GM19438 (cell line): Measurements from ENCODE around the gene SYNGR3.
"Not testable (repeated sequence)": the region's sequence is repeated elsewhere in the genome, so short reads cannot be mapped to it uniquely, and the experiment has no call there.

ENCODE experiments used
- ATAC-seq: cut with Tn5 transposase; IDR thresholded peaks from one replicate; pipeline ENCODE4 v1.9.1; 2021; ENCODE audit warnings: low read depth; ENCODE audit not compliant: unreplicated experiment

Gene SYNGR3

DNA sequence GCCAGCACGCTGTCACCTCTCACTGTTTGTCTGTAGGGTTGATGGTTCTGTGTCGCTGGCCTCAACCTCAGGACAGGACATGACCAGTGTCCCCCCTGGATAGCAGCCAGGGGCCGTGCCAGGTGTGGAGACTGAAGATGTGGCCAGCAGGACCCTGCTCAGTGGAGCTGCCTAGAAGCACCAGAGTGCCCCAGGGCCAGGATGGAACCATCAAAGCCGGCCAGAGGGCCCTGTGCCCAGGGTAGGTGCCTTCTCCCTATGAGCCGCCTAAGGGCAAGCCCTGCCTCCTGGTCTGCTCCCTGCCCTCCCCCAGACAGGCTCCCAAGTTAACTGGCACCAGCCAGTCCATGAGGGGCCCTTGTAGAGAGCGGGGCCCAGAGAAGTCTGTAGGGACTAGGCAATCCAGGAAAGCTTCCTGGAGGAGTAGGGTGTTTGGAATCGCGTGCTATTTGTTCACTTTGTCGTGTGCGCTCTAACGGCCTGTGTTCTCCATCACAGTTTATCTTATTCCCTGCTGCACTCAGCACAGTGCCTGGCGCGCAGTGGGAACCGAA lies 31.0 kb upstream of the SYNGR3 start:
- no peak for ATAC-seq

DNA sequence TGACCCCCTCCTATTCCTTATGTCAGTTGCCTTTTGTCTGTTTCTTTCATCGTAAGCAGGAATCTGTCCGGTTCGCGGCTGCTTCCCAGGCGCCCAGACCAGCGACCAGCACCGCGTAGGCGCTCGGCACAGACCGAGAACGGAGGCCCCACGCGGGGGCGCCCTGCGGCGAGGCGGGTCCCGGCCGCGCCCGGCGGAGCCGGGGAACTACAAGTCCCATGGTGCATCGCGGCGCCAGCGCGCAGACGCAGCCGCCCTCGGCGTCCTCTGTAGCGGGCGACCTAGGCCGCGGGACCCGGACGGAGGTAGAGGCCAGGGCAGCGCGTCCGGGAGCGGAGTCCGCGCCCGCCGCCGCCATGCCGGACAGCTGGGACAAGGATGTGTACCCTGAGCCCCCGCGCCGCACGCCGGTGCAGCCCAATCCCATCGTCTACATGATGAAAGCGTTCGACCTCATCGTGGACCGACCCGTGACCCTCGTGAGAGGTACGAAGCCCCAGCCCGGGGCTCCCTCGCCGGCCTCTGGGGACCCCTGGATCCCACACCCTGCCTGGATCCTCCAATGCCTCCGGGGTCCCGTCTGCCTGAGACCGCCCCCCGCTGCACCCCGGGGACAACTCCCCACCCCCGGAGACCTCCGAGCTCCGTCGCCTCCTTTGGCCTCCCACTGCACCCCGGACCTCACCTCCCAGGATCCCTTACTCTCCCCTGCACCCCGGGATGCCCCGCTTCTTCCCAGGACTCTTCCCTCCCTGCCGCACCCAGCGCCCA lies 30.3 kb upstream of the SYNGR3 start, which contains the start of gene NDUFB10:
NDUFB10 (plus strand) TSS at position 270 of the 771 bp plus-strand sequence; CDS start at position 357, 87 bp downstream.
- peak; percentile 66 for ATAC-seq

DNA sequence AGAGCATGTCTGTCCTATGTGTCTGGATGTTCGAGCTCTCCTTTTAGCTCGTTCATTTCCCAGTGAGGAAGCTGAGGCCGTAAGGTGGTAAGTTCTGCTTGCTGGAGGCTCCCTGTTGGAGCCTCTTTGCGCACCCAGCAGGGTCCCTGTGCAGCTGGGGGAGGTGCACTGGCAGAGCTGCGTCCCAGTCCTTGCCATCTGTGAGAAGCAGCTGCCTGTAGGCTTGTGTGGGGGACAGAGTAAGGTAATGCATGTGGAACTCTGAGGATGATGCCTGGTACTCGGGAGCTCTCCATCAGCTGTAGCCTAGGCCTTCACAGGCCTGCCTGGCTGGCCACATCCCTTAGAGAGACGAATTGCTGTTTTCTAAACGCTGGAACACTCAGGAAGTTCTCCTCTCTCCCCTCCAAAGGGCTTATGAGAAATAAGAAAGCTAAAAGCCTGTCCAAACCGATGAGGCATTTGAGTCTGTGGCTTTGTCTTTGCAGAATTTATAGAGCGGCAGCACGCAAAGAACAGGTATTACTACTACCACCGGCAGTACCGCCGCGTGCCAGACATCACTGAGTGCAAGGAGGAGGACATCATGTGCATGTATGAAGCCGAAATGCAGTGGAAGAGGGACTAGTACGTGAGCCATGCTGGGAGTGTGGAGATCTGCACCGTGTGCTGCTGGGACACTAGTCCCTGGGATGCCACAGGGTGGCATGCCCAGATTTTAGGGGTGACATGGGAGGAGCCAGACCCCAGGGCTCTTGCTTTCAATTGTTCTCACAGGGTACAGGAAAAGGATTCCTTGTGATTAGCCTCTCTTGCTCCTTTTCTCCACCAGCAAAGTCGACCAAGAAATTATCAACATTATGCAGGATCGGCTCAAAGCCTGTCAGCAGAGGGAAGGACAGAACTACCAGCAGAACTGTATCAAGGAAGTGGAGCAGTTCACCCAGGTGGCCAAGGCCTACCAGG lies 28.8 kb upstream of the SYNGR3 start:
- no peak for ATAC-seq

DNA sequence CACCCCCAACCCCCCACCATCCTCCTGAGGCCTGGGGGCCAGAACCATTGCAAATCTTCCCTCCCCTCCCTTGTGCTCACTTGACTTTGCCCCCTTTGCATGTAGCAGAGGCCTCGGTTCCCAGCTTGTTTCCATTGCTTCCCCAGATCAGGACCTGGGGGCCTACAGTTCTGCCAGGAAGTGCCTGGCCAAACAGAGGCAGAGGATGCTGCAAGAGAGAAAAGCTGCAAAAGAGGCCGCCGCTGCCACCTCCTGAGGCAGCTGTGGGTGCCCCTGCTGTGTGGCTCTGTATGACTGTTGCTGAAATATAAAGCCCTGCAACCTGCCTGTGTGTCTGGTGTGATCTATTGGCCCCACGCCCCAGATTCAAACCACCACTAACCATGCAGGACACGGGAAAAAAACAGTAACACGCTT lies 28.1 kb upstream of the SYNGR3 start:
- ATAC-seq: no peak

DNA sequence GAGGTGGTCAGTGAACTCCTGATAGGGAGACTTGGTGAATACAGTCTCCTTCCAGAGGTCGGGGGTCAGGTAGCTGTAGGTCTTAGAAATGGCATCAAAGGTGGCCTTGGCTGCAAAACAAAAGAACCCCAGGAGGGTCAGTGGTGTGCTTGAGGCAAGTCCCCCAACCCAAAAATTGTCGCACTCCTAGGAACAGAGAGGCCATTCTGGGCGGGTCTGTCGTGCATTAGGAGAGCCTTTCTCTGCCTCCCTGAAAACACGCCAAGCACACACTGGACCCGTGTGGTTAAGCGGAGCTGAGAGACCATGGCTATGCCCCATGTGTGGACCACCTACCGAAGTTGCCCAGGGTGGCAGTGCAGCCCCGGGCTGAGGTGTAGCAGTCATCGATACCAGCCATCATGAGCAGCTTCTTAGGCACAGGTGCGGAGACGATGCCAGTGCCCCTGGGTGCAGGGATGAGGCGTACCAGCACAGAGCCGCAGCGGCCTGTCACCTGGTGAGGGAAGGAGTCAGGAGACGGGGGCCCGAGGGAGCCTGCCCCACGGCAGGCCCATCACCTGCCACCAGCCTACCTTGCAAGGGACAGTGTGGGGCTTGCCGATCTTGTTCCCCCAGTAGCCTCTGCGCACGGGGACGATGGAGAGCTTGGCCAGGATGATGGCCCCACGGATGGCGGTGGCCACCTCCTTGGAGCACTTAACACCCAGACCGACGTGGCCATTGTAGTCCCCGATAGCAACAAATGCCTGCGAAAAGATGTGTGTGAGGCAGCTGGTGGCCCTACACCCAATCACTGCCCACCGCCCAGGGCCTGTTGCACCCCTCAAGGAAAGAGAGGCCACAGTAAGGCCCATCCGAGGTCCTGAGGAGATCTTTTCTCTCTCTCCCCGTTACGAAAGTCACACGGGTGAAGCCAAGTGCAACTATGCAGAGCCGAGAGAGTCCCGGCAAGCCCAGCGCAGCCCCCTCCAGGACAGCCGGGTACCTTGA lies 27.3 kb upstream of the SYNGR3 start:
- ATAC-seq: not testable (repeated sequence)

DNA sequence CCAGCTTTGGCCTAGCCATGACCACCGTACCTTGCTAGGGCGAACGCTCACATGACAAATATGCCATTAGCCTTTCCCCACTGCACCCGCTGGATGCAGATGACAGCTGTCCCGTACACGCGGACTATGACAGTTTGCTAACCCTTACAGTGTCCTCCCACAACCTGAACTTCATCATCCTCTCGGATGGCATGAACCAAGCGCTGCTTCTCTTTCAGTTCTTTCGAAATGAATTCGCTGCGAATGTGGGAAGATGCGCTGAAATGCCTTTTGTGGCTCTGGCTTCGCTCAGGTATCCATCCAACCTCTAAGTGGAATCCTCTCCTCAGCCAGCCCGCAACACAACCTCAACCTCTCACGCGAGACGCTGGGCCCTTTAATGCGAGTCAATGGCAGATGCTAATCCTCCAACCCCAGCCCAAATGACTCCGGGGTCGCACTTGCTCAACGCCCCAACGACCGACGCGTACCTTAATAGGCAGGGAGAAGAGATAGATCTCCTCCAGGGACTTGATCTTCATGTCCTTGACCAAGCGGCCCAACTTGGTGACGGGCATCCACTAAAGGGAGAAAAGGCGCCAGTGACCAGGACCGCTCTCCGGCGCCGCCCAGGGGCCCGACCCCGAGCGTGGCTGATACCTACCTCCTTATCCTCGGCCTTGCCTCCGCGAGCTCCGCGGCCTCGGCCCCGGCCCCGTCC lies 25.8 kb upstream of the SYNGR3 start:
- no peak for ATAC-seq

DNA sequence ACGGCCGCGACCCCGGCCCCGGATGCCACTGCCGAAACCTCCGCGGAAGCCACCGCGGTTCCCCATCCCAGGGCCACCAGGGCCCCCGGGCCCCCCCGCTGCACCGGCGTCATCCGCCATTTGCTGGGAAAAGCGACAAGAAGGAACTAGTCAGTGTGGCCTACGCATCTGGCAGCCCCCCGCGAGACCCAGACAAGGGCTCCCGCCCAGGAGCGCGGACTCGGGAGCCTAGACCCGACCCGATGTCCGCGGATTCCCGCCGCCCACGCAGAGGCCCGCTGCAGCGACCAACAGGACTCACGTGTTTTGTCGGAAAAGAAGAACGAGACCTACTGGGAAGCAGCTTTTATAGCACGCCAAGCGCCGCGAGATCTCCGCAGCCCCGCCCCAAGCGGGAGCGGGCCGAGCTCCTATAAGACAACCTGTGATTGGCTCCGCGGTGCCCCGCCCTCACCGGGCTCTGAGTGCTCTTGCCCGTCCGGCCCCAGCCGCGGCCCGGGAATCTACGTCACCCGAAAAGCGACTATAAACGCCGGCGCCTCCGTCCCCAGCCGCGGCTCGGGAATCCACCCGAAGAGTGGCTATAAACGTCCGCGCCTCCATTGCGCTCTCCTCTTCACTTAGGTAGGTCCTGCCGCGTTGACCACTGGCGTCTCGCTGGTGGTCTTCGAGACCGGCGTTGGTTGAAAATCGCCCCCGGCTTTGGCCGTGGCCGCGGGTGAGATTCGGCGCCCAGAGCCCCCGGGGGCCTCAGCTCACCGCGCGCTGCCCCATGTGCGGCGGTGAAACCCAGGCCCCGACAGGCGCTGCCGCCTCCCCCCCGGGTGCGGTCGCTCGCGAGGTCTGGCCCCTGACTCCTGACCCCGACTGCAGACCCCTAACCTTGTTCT lies 25.0 kb upstream of the SYNGR3 start, which contains the start of gene RPS2:
RPS2 (minus strand) TSS at position 321 of the 890 bp plus-strand sequence; CDS start at position 120, 201 bp downstream.
- ATAC-seq: peak; percentile 66

DNA sequence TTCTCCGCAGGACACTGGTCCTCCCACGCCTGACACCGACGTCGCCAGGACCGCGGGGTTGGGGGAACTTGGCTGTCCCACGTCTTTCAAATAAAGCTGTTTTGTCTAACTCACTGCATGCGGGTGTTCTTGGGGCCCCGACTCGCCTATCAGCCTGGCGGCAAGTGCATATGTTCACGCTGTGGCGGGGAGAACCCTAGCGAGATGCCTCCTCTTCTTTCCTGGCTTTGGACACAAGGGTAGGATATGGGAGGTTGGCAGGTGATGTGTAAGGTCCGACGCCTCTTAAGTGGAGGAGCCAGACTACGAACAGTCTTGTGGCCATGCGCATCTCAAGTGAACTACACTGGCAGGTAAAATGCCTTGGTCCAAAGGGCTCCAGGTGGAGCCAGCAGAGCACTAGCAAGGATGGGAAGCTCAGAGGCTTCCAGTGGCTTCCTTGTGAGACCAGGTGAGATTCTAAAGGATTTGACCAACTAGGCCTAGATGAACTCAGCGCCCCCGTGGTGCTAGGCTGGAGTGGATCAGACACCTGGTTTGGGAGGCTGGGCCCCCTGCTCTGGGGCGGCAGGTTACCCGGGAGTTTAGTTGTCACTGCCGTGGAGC lies 24.3 kb upstream of the SYNGR3 start:
- no peak for ATAC-seq

DNA sequence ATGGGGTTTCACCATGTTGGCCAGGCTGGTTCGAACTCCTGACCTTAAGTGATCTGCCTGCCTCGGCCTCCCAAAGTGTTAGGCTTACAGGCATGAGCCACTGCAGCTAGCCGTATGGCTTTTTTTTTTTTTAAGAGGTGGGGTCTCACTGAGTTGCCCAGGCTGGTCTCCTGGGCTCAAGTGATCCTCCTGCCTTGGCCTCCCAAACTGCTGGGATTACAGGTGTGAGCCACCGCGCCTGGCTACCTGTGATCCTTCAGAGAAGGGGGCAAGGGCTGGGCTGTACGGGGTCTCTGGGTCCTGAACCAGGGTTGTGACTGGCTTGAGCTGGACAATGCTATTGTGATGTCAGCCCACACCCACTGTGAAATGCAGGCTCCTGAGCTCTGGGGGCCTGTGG lies 23.3 kb upstream of the SYNGR3 start, which contains the start of gene RNF151:
RNF151 (plus strand) TSS at position 397 of the 400 bp plus-strand sequence. CDS start 26 bp downstream, outside the sequence.
- ATAC-seq: no peak

DNA sequence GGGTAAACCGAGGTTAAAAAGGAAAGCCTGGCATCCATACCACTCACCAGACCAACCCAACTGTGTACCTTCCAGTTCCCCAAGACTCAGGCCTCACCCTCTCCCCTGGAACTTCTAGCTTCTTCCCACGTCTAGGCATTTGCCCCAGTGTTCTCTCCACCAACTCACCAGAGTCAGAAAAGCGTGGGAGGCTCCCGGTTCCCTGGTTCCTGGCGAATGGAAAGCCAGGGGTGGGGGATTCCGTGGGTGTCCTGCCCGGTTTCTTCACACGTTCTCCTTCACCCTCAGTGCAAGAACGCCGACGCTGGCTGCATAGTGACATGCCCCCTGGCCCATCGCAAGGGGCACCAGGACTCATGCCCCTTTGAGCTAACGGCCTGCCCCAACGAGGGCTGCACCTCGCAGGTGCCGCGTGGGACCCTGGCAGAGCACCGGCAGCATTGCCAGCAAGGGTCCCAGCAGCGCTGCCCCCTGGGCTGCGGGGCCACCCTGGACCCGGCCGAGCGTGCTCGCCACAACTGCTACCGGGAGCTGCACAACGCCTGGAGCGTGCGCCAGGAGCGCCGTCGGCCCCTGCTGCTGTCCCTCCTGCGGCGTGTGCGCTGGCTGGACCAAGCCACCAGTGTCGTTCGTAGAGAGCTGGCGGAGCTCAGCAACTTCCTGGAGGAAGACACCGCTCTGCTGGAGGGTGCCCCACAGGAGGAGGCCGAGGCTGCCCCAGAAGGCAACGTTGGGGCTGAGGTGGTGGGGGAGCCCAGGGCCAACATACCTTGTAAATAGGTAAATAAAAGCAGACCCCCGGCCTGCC lies 21.4 kb upstream of the SYNGR3 start:
- no peak for ATAC-seq

DNA sequence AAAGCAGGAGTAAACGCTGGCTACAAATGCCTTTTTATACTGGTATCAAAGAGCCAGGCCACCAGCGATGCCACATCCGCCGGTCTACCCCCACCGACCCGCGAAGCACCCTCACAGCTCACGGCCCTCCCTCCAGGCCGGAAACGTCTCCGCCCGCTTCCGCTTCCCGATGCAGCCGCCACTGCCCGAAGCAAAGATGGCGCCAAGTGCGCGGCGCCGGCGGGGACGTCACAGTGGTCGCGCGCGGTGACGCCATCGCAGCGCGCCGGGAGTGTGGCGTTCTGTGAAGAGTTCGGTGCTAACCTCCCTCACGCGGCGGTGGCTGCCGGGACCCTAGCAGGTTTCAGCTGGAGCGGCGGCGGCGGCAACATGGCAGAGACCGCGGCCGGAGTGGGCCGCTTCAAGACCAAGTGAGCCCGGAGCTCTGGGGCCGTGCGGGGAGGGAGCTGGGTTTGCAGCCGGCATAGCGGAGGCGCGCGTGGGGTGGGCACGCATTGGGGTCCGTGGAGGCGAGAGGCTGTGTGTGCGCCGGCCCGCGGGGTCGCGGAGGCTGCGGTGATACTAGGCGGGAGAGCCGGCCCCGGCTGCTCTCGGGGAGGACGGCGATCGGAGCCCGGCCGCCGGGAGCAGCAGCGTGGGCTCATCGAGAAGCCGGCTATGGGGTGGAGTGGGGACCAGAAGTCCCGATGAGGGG lies 17.8 kb upstream of the SYNGR3 start, which contains the start of gene TBL3:
TBL3 (plus strand) TSS at position 258 of the 694 bp plus-strand sequence; CDS start at position 370, 112 bp downstream.
- ATAC-seq: peak; percentile 61

DNA sequence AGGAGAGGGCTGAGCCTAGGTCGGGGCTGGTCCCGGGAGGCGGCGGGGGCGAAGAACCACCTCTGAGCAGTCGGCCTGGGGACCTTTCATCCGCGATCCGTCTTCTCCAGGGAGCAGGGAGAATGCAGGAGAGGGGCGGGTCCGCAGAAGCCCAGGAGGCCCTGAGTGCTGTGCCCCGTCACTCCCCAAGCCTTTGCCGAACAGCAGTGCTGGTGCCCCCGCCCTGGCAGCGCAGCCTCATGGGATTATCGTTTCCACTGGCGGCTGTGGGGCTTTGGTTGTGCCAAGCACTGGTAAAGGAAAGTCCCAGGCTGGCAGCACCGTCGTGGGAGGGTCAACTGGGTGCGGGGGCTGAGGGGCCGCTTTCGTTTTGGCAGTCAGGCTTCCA lies 17.3 kb upstream of the SYNGR3 start:
- no peak for ATAC-seq

DNA sequence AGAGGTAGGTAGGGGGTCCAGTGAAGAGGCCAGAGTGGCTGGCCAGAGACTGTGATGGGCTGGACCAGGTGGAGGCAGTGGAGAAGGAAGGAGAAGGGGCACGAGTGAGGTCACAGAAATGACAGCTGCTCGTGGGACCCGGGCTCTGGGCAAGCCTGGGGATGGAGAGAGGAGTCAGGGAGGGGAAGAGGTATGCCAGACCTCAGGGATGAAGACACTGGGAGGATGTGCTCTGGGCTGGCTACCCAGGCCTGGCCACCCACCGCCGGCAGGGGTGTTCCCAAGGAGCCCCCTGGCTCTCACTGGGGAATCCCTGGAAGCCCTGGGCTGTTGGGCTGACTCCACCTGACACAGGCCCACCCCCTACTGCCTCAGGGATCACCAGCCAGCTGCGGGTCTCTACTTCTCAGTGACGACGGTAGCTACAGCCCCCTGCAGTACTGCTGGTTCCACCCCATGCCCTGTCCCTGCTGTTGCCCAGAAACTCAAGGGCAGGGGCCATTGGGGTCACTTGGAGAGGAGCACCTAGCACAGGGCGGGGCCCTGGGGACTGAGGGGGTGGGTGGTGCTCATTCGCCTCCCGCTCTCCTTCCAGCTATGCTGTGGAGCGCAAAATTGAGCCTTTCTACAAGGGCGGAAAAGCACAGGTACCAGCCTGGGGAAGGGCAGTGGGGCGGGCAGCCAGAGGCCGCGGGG lies 16.2 kb upstream of the SYNGR3 start:
- ATAC-seq: no peak

DNA sequence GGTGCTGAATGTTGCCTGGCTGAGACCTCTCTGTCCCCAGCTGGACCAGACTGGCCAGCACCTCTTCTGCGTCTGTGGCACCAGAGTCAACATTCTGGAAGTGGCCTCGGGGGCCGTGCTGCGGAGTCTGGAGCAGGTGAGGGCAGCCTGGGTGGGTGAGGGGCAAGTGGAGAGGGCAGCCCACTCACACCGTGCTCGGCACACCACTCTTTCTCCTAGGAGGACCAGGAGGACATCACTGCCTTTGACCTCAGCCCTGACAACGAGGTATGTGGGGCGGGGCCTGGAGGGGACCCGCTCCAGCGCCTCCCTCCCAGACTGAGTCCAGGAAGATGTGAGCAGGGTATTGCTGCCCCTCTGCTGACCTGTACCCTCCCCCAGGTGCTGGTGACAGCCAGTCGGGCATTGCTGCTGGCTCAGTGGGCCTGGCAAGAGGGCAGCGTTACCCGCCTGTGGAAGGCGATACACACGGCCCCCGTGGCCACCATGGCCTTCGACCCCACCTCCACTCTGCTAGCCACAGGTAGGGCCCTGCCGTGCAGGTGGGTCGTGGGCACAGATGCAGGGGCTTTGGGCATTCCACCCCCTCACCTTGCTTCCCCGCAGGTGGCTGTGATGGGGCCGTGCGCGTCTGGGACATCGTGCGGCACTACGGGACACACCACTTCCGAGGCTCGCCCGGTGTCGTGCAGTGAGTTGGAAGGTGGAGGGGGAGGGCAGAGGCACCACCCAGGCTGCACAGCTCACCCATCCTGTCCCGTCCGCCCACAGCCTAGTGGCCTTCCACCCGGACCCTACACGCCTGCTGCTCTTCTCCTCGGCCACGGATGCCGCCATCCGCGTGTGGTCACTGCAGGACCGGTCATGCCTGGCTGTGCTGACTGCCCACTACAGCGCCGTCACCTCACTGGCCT lies 15.4 kb upstream of the SYNGR3 start:
- ATAC-seq: no peak
